ENCODE data around the gene PLXNA2.

PLXNA2 gene

DNA sequence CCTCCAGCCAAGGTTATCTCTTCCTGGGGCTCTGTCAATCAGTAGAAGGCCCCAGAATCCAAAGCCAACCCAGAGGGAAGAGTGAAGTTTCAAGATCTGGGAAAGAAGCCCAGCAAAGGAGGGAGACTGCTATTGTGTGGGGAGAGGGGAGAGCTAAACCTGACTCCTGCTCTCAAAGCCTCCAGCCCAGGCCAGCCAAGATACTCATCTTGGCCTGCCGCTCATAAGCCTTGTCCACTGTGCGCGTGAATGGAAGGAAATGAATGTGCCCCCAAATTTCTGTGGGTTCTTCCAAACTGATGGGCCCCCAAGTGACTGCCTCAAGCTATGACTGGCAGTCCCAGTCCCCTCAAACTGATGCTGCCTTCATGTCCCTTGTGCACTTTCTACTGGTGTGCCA is 2.0 kb downstream of the PLXNA2 start:
- DNase-seq (ENCODE audit: insufficient read length, low spot score) (no peak), FAIRE-seq (no peak)

DNA sequence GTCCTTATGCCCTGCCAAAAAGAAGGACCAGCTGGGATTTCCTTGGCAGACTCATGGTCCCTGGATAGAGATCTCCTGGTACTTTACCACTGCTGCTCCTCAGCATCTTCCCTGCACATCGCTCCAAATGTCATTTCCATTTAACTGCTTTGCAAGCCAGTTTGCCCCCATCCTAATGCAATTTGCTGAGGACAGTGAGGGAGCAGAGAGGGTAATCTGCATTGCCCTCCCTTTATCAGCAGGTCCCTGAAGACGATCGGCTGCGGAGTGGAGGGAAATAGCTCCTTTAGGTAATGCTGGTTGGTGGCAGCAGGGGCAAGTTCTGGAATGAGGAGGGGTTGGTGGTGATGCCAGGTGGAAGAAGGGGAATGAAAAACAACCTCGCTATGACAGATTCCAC is 2.7 kb downstream of the PLXNA2 start:
- FAIRE-seq: no peak
- no peak for DNase-seq (ENCODE audit: insufficient read length, low spot score)

DNA sequence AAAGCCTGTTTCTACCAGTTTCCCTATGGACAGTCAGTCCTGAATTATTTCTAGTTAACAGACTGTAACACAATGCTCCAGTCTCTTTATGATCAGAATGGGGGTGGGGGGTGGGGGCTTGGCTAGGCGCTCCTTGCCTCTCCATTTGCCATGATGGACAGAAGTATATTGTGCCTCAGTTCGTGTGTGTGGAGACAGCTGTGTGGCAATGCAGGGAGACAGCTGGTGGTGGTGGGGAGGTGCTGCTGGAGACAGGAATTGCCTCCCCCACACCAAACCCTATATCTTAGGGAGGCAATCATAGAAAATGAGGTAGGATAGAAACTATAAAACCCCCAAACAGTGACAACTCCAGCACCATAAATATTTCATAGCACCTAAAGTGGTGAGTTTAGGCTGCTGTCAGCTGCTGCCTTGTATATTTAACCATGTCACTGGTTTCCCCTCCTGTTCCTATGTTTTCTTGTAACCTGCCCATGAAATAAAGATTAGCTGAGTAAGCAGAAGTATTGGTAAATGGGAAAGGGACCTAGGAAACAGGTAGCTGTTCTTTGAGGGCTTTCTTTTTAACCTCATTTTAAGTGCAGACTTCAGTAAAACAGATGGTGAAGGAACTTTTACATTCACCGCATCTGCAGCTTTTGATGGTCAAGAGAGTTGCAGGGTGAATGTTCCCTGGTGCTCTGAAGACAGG is 3.4 kb downstream of the PLXNA2 start:
- no peak for DNase-seq (ENCODE audit: insufficient read length, low spot score)
- no peak for FAIRE-seq

DNA sequence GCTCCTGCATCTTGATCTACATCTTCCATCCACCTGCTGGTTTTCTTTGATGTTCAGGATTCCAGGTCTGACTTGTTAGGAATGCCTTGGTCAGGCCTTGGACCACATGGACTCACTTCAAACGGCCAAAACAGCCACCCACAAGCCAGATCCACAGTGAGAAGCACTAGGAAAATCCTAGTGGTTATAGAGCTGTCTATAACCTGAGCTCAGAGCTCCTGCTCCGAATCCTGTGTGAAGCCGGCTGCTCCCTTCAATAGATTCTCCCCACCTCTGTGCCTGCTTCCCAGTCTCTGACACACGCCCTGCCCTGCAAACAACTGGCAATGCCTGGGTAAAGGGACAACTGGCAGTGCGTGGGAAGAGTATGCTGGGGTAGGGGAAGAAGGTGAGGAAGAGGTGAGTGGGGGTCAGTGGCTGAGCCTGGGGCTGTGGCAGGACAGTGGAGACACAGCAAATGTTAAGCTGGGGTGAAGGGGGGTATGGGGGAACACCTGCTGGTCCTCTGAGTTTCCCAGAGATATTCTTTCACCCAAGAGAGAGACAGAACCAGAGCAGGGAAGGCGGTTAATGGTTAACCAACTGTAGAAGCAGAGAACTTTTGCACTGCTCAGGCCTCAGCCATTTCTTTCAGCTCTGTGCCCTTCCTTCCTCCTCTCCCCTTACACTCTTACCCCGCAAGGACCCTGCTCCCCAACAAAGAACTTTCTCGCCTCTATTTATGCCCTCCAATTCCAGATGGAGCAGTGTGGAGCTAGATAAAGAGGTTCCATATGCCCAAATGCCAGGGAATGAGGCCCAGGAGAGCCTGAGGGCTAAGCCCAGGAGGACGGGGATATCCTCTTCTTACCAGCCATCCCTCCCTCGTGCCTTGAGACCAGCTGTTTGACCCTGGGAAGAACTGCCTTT is 4.5 kb downstream of the PLXNA2 start:
- no peak for DNase-seq (ENCODE audit: insufficient read length, low spot score)
- no peak for FAIRE-seq

DNA sequence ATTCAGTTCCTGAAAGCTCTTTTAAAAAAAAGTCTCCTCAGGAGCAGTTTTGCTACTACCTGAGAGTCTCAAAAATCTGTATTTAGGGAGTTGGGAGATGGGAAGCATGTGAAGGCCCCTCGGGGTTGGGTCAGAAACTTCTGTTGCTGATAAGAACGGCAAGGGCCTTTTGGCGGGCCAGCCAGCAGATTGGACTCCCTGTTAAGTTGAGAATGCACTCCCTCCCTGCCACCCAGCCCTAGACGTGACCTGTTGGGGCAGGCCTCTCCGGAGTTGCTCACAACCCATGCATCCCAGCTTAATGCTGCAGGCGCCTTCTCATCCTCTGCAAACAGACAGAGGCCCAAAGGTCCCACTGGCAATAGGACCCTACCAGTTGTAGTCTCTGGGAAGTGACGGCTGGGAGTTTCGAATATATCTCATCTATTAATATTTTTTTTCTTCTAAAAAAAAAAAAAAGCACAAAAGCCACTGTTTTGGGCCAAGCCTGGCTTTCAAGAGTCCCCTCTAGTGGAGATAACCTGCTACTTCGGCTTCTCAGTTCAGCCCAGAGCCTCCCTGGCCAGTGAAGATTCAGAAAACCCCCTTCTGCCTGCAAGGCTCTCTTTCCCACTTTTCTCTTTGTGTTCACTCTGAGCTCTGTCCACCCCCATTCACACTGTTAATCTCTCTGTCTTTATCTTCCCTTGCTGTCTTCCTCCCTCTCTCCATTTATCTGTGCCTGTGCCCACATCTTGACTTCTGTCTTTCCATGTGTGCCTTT is 5.3 kb downstream of the PLXNA2 start:
- no peak for FAIRE-seq
- no peak for DNase-seq (ENCODE audit: insufficient read length, low spot score)

DNA sequence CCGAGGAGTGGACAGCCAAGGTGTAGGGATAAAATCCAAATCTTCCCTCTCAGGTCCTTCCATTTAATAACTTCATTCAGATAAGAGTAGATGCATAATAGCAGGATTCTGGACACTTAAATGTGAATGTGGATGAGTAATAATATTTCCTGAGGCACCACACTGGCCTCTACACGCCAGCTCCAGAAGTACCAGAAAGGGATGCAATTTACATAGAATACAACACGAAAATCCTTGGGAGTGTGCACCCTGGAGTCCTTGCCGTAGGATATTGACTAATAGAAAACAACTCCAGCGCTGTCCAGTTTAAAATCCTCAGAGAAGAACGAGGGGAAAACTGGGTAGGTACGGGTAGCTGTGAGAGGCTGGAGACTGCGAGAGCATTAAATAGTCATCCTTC is 6.9 kb downstream of the PLXNA2 start:
- FAIRE-seq: no peak
- DNase-seq (ENCODE audit: insufficient read length, low spot score): no peak

DNA sequence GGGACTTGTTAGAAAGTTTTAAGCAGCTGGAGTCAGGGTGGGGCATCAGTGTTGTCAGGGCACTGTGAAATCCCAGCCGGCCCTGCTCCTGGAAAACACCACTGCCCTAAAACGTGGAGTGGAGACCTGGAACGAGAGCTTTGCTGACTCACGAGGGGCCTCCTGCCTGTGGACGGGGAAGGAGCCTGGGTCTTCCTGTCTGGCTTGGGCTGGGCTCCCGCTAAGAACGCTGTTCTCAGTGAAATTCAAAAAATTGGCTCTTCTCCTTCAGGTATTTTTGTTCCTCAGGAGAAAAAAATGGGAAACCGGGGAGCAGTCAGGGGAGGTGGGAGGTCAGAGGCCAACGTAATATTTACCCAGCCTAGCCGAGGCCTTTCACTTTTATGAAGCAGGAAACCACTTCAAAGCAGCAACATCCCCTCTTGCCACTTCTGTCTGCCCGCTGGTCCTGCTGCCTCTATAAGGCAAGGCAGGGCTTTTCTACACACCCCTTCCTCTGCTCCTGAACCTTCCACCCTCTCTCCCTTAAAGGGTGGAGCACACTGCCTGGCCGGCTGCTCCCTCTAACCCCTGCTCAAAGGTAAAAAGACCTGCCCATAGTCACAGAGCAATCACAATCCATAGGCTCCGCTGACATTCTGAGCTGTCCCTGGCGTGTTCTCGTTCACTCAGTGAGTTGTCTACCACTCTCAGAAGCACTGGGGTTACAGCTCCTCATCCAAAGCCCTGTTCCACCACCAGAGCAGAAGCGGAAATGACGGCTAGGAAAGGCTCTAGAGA is 8.0 kb downstream of the PLXNA2 start:
- DNase-seq (ENCODE audit: insufficient read length, low spot score): no peak
- no peak for FAIRE-seq

DNA sequence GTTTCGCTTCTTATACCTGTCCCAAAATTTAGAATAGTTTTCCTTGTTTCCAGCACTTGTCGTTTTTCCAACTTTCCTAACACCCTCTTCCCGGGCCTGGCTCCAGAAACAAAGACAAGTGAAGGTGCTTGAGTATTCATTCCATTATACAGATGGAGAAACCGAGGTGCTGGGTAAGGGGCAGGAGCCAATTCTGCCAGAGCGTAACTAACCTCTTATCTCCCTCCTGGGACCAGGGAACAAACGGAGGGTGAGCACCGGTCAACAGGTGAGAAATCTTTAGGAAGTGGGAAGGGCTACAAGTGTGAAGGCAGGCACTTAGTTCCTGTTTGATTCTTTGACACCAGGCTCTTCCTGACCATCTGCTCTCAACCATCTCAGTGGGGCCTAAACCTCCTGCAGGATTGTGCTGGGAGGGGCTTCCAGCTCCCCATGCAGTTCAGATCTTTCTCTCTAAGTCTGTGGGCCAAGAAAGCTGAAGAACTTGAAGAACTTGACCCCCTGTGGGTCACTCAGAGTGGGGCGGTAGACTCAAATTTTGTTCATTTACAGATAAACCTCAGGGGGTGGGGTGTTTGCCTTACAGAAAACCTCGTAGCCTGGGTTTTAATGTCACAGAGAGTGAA is 8.7 kb downstream of the PLXNA2 start:
- FAIRE-seq (no peak), DNase-seq (ENCODE audit: insufficient read length, low spot score) (no peak)

DNA sequence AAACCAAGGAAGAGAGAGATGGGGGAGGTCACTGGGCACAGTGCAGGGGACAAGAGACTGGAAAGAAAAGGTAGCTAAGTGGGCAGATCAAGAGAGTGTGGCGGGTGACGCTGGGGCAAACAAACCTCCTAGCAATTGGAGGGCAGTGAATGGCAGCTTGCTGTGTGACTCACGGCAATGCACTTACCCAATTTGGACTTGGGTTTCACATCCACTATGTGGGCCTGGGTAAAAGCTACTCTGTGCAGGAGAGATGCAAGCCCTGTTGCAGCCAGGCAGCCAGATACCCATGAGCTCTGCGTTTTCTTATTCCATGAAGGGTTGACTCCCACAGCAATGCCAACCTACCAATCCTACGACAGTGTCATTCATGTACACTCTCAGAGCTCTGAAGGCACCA is 9.5 kb downstream of the PLXNA2 start:
- FAIRE-seq: no peak
- no peak for DNase-seq (ENCODE audit: insufficient read length, low spot score)

DNA sequence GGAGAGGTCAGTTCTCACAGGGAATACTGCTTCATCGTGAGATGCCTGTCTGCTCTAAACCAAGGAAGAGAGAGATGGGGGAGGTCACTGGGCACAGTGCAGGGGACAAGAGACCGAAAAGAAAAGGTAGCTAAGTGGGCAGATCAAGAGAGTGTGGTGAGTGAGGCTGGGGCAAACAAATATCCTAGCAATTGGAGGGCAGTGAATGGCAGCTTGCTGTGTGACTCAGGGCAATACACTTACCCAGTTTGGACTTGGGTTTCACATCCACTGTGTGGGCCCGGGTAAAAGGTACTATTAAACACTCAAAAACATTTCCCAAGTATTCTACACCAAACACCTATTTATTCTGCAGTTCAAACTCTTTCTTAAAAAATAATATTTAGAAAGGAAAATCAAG is 10.2 kb downstream of the PLXNA2 start:
- FAIRE-seq (no peak), DNase-seq (ENCODE audit: insufficient read length, low spot score) (no peak)

DNA sequence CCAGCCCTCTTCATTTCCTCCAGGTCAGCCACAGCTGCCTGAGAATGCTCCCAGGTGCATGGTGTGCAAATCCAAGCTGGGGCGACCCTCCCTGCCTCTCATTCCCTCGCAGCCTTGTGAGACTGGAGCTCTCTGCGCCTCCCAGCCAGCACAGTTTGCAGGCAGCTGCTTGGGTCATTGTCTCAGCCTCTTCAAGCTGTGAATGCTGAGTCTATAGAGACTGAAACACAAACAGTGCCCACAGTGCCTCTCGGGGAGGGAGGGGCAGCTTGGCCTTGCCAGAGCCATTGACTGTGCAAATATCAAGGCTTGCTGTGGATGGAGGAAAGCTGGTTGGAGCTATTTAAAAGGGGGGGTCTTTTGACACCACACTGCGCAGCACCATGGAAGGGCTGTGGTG is 10.6 kb downstream of the PLXNA2 start:
- no peak for FAIRE-seq
- no peak for DNase-seq (ENCODE audit: insufficient read length, low spot score)

DNA sequence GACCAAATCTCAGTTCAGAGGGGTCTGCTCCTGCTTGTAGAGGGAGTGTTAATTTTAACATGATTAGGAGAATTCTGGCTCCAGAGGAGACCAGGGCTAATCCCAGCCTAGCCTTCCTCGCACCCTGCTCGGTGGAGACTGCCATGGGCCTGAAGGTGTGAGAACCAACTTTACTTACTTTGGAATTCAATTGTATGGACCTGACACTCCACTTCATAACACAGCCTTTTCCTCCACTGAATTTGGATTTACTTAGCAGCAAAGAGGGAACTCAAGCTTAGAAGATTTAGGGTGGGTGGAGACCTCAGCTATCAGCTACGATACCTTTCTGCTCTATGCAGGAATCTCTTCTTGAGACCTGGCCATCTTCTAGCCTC is 11.5 kb downstream of the PLXNA2 start:
- no peak for DNase-seq (ENCODE audit: insufficient read length, low spot score)
- no peak for FAIRE-seq

DNA sequence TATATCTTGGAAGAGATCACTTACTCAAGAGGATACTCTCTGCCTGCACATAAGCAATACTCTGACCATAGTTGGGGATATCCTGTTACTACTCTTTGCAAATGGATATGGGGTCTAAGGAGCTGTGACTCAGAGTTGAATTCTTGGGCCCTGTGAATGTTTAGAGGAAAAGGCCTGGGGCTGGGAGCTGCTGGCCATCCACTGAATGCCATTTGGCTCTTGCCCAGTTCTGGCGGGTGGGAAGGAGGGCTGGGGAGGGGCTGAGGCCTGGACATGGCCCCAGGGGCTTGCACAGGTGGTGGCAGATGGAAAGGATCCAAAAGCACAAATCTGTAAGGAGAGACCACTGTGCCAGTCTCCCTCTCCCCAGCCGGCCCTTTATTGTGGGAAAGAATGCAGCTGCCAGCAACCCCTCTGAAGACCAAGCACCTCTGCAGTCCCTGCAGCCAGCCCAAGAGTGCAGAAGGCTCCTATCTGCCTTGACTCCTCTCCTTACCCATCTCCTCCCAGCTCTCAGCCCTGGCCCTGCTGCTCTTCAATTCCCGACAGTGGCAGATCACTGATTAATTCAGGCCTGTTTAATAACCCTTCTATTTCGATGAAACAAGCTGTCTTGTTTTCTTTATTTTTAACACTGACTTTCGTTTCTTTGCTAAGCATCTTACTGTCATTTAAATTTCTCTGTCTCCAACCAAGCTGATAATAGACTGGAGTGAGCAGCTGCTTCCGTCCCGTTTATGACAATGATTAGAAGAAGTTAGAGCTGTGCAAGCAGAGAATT is 12.1 kb downstream of the PLXNA2 start:
- FAIRE-seq: no peak
- DNase-seq (ENCODE audit: insufficient read length, low spot score): no peak

DNA sequence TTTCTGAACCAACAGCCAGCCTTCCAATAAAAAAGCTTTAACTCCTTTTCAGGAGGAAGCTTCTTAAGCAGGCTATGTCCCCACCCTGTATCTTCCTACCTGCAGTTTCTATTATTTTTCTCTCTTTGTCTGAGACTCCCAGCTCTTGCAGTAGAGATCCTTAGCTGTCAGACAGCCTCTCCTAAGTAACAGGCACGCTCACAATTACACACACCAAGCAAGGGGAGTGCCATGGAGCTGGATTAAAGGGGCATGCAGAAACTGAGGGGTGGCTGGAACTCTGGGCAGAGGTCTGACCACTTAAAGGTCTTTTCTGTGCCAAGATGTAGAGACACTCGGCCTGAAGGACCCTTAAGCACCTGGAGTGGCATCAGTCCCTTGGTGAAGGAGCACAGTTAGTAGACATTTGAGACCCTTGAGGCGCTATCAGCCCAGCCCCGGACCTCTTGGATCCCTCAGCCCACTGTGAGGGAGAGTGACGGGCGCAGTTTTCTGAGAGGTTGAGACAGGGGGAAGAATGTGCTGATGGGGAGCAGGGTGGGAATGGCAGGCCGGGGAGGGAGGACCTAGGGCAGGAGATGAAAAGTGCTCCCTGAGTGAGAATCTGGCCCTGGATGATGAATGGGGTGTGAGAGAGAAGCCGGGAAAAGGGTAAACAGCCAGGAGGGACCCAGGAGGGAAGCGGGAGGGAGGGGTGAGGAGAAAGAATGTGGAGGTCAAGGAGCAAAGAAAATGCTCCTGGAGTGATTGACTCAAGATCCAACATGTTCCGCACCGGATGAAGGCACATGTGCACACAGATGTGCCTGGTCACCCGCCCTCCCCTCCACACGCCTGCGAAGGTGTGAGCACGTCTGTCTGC is 13.3 kb downstream of the PLXNA2 start:
- DNase-seq (ENCODE audit: insufficient read length, low spot score) (no peak), FAIRE-seq (no peak)

DNA sequence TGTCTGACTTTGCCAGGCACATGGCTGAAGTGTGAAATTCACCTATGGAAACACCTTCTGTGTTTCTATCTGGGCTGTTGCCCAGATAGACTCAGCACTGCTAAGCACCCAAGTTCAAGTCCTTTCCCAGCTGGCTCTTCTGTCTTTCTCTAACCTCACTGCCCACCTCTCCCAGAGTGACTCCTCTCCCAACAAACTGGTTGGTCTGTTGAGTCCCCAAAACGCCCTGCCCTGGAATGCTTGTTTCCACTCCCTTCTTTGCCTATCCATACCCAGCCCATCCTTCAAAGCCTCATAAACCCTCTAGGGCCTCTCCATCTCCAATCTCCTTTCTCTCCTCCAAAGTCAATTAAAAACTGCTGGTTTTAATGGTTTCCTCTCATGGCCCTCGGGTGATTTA is 15.6 kb downstream of the PLXNA2 start:
- no peak for DNase-seq (ENCODE audit: insufficient read length, low spot score)

DNA sequence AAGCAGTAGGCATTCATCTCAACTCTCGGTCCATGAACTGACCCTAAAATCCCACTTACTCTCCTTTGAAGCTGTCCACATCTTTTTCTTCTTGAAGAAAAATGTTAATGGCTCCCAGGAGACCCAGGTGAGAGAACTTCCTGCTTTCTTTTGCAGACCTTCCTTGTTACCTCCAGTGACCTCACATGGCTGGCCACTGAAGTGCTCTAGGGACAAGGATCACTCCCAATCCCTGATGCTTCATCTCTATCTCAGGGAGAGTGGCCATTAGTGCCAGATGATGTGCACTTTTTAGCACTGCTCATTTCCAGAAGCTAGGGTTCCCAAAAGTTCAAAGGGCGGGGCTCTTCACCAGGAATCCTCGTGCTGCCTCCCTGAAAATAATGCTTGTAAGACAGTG is 16.2 kb downstream of the PLXNA2 start:
- DNase-seq (ENCODE audit: insufficient read length, low spot score) (no peak), FAIRE-seq (no peak)

More for the DNA sequence above, 15.6 kb downstream of the PLXNA2 start:
- FAIRE-seq: no peak

DNA sequence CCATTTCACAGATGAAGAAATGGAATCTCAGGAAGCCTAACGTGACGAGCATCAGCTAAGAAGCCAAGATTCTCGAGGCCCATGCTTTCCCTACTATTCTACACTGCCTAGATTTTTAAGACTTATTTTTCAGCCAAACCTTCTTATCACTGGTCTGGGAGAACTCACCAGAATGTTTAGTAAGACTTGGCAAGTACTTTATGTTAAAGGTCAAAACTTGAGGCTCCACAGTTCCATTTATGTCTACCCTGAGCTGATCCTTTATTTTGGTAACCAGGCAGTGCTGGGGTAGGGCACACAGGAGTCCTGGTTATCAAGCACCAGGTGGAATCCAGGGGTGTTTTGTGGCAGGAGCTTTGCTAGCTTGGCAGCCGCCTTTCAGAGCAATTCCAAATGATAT is 16.8 kb downstream of the PLXNA2 start:
- no peak for FAIRE-seq
- DNase-seq (ENCODE audit: insufficient read length, low spot score): no peak
